DMS79 (cell line): Measurements from ENCODE around the gene OXNAD1.
"Not testable (repeated sequence)": the region's sequence is repeated elsewhere in the genome, so short reads cannot be mapped to it uniquely, and the experiment has no call there.

ENCODE experiments used
- DNase-seq: peaks from one replicate; lab custom pipeline; 2025; lab: John Stamatoyannopoulos, UW

Gene OXNAD1

GRCh38 chr3:16304061-16305010, 39.3 kb downstream of the OXNAD1 start:
- DNase-seq = no peak

- DNase-seq = no peak
Observed at GRCh38 chr3:16305111-16305541, 40.1 kb downstream of the OXNAD1 start.

- DNase-seq = no peak
Observed at GRCh38 chr3:16307832-16308531, 43.0 kb downstream of the OXNAD1 start.

- no peak for DNase-seq
Observed at GRCh38 chr3:16308727-16309126, 43.7 kb downstream of the OXNAD1 start.

GRCh38 chr3:16309558-16309957, 44.5 kb downstream of the OXNAD1 start:
- DNase-seq = no peak

GRCh38 chr3:16310486-16310885, 45.5 kb downstream of the OXNAD1 start:
- DNase-seq = not testable (repeated sequence)

GRCh38 chr3:16311960-16312451, 47.0 kb downstream of the OXNAD1 start:
- no peak for DNase-seq

GRCh38 chr3:16313886-16314645, 49.1 kb downstream of the OXNAD1 start:
- DNase-seq = no peak

DNA sequence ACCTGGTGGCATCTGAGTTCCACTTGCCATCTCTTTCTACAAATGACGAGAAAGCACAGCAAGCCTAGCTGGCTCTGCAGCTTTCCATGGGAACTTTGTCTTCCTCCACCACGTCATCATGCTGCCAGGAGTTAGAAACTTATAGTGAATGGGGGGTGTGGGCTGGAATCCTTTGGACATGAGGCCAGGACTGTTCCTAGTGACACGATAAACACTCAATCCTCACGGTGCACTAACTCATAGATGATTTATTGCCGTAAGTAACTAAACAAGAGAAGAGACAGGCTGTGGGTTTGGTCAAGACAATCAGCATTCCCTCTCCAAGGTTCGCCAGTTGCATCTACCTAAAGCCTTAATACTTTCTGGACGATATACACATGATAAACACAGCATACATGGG, 50.6 kb downstream of the OXNAD1 start:
- no peak for DNase-seq

DNA sequence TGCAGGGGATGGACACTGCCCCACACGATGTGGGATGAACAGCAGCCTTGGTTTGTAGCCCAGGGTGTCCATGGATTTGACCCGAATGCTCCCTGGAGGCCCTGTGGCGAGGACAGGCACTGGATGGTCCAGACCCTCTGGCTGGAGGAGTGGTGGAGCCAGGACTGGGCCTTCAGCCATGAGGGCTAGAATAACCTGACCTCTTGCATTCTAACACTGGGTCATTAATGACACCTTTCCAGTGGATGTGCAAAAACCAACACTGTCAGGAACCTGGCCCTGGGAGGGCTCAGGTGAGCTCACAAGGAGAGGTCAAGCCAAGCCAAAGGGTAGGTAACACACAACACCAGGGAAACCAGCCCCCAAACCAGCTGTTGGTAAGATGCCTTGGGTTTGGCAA, 51.4 kb downstream of the OXNAD1 start:
- DNase-seq = no peak

- DNase-seq = no peak
Observed at GRCh38 chr3:16316847-16317560, 52.0 kb downstream of the OXNAD1 start.

DNA sequence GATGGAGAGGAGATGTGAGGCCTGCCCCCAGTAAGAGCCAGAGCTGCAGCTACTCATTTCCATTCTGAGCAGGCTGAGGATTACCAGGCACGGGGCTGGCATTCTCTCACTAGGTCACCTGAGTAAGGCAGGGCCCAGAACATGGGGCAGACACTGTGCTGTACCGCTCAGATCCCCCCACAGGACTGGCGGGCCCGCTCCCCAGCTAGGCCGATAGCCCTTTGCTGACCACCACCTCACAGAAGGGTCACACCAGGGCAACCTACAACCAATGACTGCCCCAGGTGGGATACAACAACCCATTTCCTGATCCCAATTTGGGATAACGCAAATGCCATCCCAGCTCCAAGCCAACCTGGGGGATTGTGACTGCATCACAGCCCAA, 52.5 kb downstream of the OXNAD1 start:
- no peak for DNase-seq

DNA sequence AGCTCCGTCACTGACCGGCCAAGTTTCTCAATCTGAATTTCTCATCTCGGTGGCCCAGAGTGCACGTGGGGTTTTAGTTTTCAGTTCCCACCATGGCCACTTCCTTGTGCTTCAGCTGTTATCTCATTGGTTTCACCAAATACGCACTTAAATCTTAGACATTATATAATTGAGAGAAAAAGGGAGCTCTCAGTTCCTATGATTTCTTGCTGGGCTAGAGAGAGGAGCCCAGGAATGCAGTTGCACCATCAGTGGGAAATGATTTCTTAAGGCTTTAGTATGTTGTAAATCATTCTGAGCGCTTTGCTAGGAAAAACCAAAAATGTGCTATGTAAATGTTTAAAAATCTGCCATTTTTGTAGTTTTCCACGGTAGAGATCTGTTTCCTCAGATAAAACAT, 53.2 kb downstream of the OXNAD1 start:
- DNase-seq = no peak

GRCh38 chr3:16319307-16319706, 54.3 kb downstream of the OXNAD1 start:
- no peak for DNase-seq

- no peak for DNase-seq
Observed at GRCh38 chr3:16319723-16320122, 54.7 kb downstream of the OXNAD1 start.

GRCh38 chr3:16320711-16321110, 55.7 kb downstream of the OXNAD1 start:
- no peak for DNase-seq

- peak; percentile 21 for DNase-seq
Observed at GRCh38 chr3:16322189-16322588, 57.2 kb downstream of the OXNAD1 start.

- DNase-seq = no peak
Observed at GRCh38 chr3:16323737-16324136, 58.7 kb downstream of the OXNAD1 start.

GRCh38 chr3:16325850-16326249, 60.8 kb downstream of the OXNAD1 start:
- no peak for DNase-seq

DNA sequence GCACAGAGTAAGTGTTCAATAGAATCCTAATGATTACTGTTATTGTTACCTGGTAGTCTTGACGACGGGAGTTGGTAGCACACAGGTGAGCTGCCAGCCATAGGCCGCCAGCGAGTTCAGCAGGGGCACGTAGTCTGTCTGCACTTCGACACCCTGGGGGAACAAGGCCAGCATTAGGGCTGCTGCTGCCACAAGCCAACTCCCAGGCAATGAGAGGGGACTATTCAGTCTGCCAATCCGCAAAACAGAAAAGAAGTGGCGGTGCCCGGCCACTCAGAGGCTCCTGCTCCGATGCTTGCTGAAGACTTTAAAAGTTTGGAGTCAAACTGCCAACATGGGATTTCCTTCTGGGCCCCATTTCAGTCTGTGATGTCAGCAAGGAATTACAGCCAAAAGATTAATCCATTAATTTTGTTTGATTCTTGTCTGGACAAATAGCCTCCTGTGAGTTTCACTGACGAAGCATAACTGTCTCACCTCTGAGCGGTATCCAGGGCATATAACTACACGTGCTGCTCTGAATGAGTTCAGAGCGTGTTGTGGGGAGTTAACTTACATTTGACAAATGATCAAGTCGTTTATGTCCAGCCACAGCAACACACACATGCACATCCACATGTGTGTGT, 61.8 kb downstream of the OXNAD1 start:
- DNase-seq = no peak

GRCh38 chr3:16328124-16328523, 63.1 kb downstream of the OXNAD1 start:
- DNase-seq = no peak
